PC-9 (cell line): ENCODE data around the gene CMTM5.

Source experiments
- CTCF ChIP-seq: fragments of 200-600 bp; sonication (generic); conservative IDR thresholded peaks from 2 replicates; pipeline ENCODE4 v1.6.1; 2017; ENCODE audit warnings: mixed run types, antibody characterized with exemption, mild to moderate bottlenecking, moderate library complexity
- EZH2 ChIP-seq: fragments of 200-600 bp; sonication (generic); IDR thresholded peaks from 2 replicates; pipeline ENCODE4 v1.8.0; 2017; ENCODE audit warnings: antibody characterized with exemption, low read depth

GRCh38 chr14:23403908-23404307 lies 27.1 kb downstream of the CMTM5 start:
- TF ChIP-seq CTCF (no peak), EZH2 (no peak)
